Panc1 (cell line): ENCODE data around the gene SLC6A6. TPM values are rescaled to one million over a fixed set of nuclear protein-coding genes. Genes with fewer than 3 reads are reported as not detected.

Experiments
- ATAC-seq: fragments of 200-7000 bp; cut with Tn5 transposase; 2 replicates; pipeline ENCODE4 v1.9.1; 2020; ENCODE audit warnings: mild to moderate bottlenecking, moderate library complexity
- BruUV-seq: library from RNA; stranded (reverse); fragments of 400-500 nt; replicated peaks from 2 replicates; lab custom pipeline; 2021; lab: Mats Ljungman, UMichigan
- CTCF ChIA-PET: fragments of 300-600 bp; sonication (Branson Sonifier 250); formaldehyde crosslinking; loops from one replicate; lab custom pipeline; 2022; ENCODE audit warnings: antibody characterized with exemption; lab: Charles Lee
- POLR2A ChIA-PET: fragments of 300-600 bp; sonication (Branson Sonifier 250); formaldehyde crosslinking; loops from one replicate; lab custom pipeline; 2022; ENCODE audit warnings: antibody characterized with exemption; lab: Charles Lee
- DNase-seq: peaks from one replicate; pipeline ENCODE4 v3.0.0-alpha.2; 2010; ENCODE audit warnings: low read depth, low spot score
- H3K27ac ChIP-seq: 2 replicates; pipeline ENCODE4 v1.5.1; 2011; ENCODE audit warnings: mild to moderate bottlenecking, low read length, inconsistent platforms
- H3K27me3 ChIP-seq: fragments of 200-500 bp; sonication (Bioruptor generic); 2 replicates; pipeline ENCODE4 v1.6.0; 2014; ENCODE audit warnings: low read length, inconsistent platforms; ENCODE audit not compliant: control insufficient read depth, insufficient read depth
- H3K36me3 ChIP-seq: fragments of 200-500 bp; sonication (Bioruptor generic); 2 replicates; pipeline ENCODE4 v1.5.1; 2014; ENCODE audit warnings: inconsistent platforms, mild to moderate bottlenecking, low read length, moderate library complexity; ENCODE audit not compliant: control insufficient read depth, insufficient read depth
- H3K4me1 ChIP-seq: 2 replicates; pipeline ENCODE4 v1.5.1; 2011; ENCODE audit warnings: inconsistent platforms, mild to moderate bottlenecking, low read length, moderate library complexity; ENCODE audit not compliant: control insufficient read depth, insufficient read depth
- H3K4me3 ChIP-seq, 2 experiments: 2 replicates each; pipeline ENCODE4 v1.5.1; 2011 to 2012; ENCODE audit warnings: low read depth in 2 of 2, low read length in 2 of 2, mild to moderate bottlenecking in 2 of 2, inconsistent platforms in 1 of 2, moderate library complexity in 1 of 2
- H3K9me3 ChIP-seq: fragments of 200-500 bp; sonication (Bioruptor generic); 2 replicates; pipeline ENCODE4 v1.5.1; 2014; ENCODE audit warnings: low read depth, mild to moderate bottlenecking, inconsistent platforms, low read length, moderate library complexity; ENCODE audit not compliant: control insufficient read depth, insufficient read depth
- CTCF ChIP-seq: fragments of 450-650 bp; IDR thresholded peaks from 2 replicates; pipeline ENCODE4 v1.5.1; 2017; ENCODE audit warnings: mild to moderate bottlenecking
- POLR2AphosphoS5 ChIP-seq: IDR thresholded peaks from 2 replicates; pipeline ENCODE4 v1.6.1; 2012; ENCODE audit warnings: mild to moderate bottlenecking, low read depth, low read length, moderate library complexity
- REST ChIP-seq, 2 experiments: IDR thresholded peaks; 2 replicates each; pipeline ENCODE4 v1.6.1; 2011 to 2012; ENCODE audit warnings: low read depth in 2 of 2, control low read depth in 1 of 2, low read length in 1 of 2, mild to moderate bottlenecking in 1 of 2, moderate library complexity in 1 of 2; ENCODE audit not compliant: insufficient read depth in 1 of 2
- SIN3A ChIP-seq: IDR thresholded peaks from 2 replicates; pipeline ENCODE4 v1.6.1; 2012; ENCODE audit warnings: low read depth, mild to moderate bottlenecking, low read length, moderate library complexity, borderline replicate concordance; ENCODE audit not compliant: insufficient read depth
- TCF7L2 ChIP-seq: IDR thresholded peaks from 2 replicates; pipeline ENCODE4 v1.6.1; 2011; ENCODE audit warnings: mild to moderate bottlenecking, low read depth, low read length, inconsistent platforms
- in situ Hi-C: cut with HindIII; loops from 2 replicates; pipeline ENCODE4 v1.10.0; 2016; ENCODE audit warnings: low sequenced_read_pairs, low pct_unique_long_range_greater_than_20kb
- intact Hi-C: fragments of 100-400 bp; cut with micrococcal nuclease; formaldehyde crosslinking; loops from one replicate; pipeline ENCODE4 v1.10.0; 2022; ENCODE audit not compliant: unreplicated experiment
- total RNA-seq: library from RNA; stranded (reverse); gene quantifications from one replicate; pipeline ENCODE4 v1.2.1, GENCODE V29; 2021; ENCODE audit not compliant: unreplicated experiment

The SLC6A6 gene
- total RNA-seq, 1 experiment from 2014 or later, result 61.0 TPM

- no peak overlapping the region for H3K27ac ChIP-seq
- intact Hi-C loops, result no loop called here
- H3K4me1 ChIP-seq, result no peaks in the 10 kb centered on the region
- CTCF ChIA-PET, result interaction anchor here (0.7 kb wide), 1 partner anchor 26 kb away, joined by 11 read pairs; no protein-coding TSS in a partner anchor
- POLR2A ChIA-PET, result interaction anchor here (0.6 kb wide), 1 partner anchor 27 kb away, joined by 5 read pairs; no protein-coding TSS in a partner anchor
- DNase-seq (no peak), ATAC-seq (no peak)
- no peaks in the 10 kb centered on the region for H3K36me3 ChIP-seq
- in situ Hi-C loops, result no loop called here
- TF ChIP-seq POLR2AphosphoS5 (no peak), TCF7L2 (no peak), REST (IDR thresholded peaks at IDR 0.05; ENCODE audit: insufficient read depth in 1 of 2, low read depth in 2 of 2, low read length in 1 of 2) (no peak), CTCF (no peak), SIN3A (no peak)
- no peaks in the 10 kb centered on the region for H3K9me3 ChIP-seq
- H3K27me3 ChIP-seq, result no peaks in the 10 kb centered on the region
- H3K4me3 ChIP-seq, result no peak overlapping the region
- BruUV-seq, result no TSS peak
These were observed 117.0 kb downstream of the SLC6A6 start for GRCh38 chr3:14519406-14519805.

- ATAC-seq (no peak), DNase-seq (no peak)
- BruUV-seq, result no TSS peak
- no peak for TF ChIP-seq SIN3A
- no peak for TF ChIP-seq POLR2AphosphoS5
- no peak for TF ChIP-seq REST (IDR thresholded peaks at IDR 0.05; ENCODE audit: insufficient read depth in 1 of 2, low read depth in 2 of 2, low read length in 1 of 2)
- TF ChIP-seq CTCF, result no peak
- no peak for TF ChIP-seq TCF7L2
- intact Hi-C loops, result no loop called here
- ChIA-PET POLR2A (no interaction called here), CTCF (interaction anchor here (0.7 kb wide), 2 partner anchors 25 to 316 kb away, joined by 3 to 11 read pairs; no protein-coding TSS in a partner anchor)
- Histone ChIP-seq H3K4me1 (no peaks in the 10 kb centered on the region), H3K9me3 (no peaks in the 10 kb centered on the region), H3K4me3 (no peak overlapping the region), H3K36me3 (no peaks in the 10 kb centered on the region), H3K27me3 (no peaks in the 10 kb centered on the region), H3K27ac (no peak overlapping the region)
- in situ Hi-C loops, result no loop called here
These were observed 117.7 kb downstream of the SLC6A6 start for GRCh38 chr3:14520149-14520548.
